SU-DHL-6 (cell line): ENCODE results near the gene CCDC187.

Source experiments
- CTCF ChIP-seq: fragments of 200-600 bp; sonication (generic); IDR thresholded peaks from one replicate; pipeline ENCODE4 v1.5.1; 2017; ENCODE audit warnings: antibody characterized with exemption, mild to moderate bottlenecking, low read length, moderate library complexity; ENCODE audit not compliant: insufficient read depth, poor library complexity, severe bottlenecking
- EZH2phosphoT487 ChIP-seq: fragments of 200-600 bp; sonication (generic), shearing (Covaris generic); conservative IDR thresholded peaks from 2 replicates; pipeline ENCODE4 v1.6.1; 2018; ENCODE audit warnings: mild to moderate bottlenecking, antibody characterized with exemption, low read length, moderate library complexity, mixed read lengths

- TF ChIP-seq CTCF (no peak), EZH2phosphoT487 (no peak)
Observed at GRCh38 chr9:136210276-136210675, 93.6 kb downstream of the CCDC187 start.
